HG03354 (cell line): ENCODE measurements around the gene ZCCHC24.

ENCODE experiments used
- ATAC-seq: cut with Tn5 transposase; IDR thresholded peaks from one replicate; pipeline ENCODE4 v1.9.1; 2021; ENCODE audit warnings: mild to moderate bottlenecking; ENCODE audit not compliant: unreplicated experiment, poor library complexity, severe bottlenecking

Gene ZCCHC24

GRCh38 chr10:79387974-79388850, 57.2 kb downstream of the ZCCHC24 start:
- ATAC-seq, result no peak

DNA sequence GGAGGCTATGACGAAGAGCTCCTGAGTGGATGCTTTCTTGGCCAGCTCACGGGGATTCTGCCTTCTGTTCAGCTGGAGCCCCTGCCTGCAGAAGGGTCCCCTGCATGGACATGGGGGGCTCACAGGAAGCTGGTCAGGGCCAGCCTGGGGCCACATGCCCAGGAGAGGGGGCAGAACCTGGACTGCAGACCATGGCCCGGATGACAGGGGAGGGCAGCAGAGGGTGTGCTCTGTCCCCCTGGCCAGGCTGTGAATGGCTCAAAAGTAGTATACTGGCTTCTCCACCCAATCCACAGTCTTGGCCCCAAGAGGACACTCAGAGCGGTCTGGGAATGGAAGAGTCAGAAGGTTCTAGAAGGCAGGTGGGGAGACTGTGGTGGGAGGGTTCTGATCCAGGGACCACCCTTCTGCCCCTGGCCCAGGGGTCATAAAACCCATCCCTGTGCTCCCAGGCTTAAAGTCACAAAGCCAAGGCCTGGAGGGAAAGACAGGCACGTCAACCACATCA, 57.9 kb downstream of the ZCCHC24 start:
- no peak for ATAC-seq

GRCh38 chr10:79386637-79387465, 58.6 kb downstream of the ZCCHC24 start:
- no peak for ATAC-seq

DNA sequence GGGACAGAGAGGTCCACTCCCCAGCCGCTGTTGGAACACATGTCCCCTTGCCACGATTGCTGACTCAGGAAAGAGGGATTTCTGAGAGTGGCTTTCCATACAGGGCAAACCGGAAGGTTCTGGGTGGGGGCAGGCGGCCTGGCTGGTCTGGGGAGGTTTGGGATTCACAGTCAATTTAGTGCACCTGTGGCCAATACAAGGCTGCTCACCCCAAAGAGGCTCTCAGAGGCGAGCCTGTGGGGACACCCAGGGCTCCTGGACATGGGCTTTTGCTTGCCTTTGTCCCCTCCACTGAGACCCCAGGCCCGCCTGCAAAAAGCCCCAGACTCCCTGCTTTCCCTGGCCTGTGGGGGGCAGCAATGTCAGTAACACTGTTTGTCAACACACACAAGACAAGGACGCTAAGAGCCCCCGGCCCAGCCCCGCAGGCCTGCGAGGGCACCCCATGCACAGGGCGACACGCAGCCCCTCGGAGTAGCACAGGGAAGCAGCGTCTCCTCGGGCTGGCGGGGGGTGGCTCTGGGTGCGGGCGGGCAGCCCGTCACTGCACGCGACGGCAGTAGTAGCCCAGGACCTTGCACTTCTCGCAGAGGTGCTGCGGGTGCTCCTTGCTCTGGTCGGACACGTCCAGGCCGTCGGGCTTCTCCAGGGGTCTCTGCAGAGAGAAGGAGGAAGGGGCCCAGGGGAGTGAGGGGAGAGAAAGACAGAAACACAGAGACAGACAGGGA, 59.5 kb downstream of the ZCCHC24 start:
- ATAC-seq, result no peak

- ATAC-seq, result no peak
These were observed 60.0 kb downstream of the ZCCHC24 start for GRCh38 chr10:79385392-79385795.

DNA sequence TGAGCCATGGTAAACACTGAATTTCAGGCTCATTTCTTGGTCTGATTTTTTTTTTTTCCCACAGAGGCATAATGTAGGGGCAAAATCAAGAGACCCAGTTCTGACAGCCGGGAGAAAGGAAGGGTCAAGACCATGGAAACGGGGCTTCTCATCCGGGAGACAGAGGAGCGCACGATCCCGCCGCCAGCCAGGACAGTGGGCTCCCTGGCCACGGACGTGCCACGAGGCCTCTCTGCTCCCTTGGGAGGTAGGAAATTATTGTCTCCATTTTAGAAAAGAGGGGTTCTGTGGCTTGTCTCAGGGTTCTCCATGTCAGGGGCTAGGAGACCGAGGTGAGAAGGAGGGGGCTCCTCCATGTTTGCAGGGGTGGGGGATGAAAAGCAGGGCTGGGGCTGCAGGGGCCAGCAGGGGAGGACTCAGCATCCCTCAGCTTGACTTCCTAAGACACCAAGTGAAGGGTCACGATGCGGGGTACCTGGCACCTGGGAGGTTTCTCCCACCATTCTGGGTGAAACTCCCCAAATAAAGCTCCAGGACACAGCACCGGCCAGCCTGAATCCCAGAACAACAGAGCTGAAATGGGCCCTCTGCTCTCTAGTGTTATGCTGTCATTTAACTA, 60.5 kb downstream of the ZCCHC24 start:
- ATAC-seq, result no peak

- no peak for ATAC-seq
These were observed 61.3 kb downstream of the ZCCHC24 start for GRCh38 chr10:79383974-79384606.

DNA sequence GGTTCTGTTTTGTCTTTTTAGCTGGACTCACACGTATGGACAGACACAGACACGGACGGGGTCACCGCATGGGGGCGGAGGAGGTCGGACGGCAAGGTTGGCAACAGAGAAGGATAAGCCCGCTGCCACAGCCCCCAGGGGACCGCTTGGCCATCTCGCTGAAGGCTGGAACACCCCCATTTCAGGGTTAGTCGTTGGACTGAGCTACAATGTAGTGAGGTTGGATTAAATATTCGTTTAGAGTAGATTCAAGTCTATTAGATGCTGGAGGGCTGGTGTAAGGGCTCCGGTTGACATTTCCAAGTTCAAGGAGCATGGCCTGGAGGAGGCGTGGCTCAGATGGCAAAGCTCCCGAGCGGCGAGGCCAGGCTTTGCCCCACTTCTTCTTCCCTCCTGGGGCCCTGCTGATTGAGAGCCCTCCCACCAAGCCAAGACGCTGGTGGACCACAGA, 62.9 kb downstream of the ZCCHC24 start:
- no peak for ATAC-seq

- ATAC-seq, result no peak
These were observed 63.6 kb downstream of the ZCCHC24 start for GRCh38 chr10:79381804-79382221.

- ATAC-seq, result no peak
These were observed 64.3 kb downstream of the ZCCHC24 start for GRCh38 chr10:79380946-79381721.

DNA sequence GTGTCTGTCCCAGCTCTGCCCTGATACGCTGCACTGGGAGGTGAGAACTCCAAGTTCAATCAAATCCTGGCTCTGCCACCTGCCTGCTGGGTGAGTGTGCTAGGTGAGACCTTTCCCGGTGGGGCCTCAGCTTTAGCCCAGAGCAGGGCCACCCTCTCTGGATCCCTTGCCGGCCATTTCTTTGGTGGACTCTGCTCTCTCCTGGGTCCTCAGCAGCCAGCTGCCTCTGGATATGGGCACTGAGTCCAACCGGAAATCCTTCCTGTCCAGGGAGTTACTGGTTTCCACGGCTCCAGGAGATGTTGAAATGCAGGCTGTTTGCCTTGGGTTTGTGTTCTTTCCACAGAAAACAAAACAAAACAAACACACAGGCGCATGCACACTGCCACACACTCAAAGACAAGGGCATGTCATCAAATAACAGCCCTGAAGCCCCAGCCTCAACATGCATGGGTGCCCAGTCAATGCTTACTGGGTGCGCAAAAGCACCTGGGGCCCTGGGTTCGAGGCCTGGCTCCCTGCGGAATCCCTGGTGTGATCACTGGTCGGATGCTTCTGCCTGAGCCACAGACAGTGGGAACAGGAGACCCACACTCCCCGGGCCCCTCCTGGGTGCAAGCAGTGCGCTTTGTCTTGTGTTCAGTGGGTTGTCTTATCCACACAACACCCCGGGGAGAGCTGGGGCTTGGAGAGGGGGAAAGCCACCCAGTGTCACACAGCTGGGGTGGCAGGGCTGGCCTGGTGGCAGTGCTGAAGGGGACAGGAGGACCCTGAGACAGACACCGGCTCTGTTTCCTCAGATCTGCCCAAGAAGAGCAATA, 65.1 kb downstream of the ZCCHC24 start:
- no peak for ATAC-seq

- no peak for ATAC-seq
These were observed 65.8 kb downstream of the ZCCHC24 start for GRCh38 chr10:79379512-79380124.

DNA sequence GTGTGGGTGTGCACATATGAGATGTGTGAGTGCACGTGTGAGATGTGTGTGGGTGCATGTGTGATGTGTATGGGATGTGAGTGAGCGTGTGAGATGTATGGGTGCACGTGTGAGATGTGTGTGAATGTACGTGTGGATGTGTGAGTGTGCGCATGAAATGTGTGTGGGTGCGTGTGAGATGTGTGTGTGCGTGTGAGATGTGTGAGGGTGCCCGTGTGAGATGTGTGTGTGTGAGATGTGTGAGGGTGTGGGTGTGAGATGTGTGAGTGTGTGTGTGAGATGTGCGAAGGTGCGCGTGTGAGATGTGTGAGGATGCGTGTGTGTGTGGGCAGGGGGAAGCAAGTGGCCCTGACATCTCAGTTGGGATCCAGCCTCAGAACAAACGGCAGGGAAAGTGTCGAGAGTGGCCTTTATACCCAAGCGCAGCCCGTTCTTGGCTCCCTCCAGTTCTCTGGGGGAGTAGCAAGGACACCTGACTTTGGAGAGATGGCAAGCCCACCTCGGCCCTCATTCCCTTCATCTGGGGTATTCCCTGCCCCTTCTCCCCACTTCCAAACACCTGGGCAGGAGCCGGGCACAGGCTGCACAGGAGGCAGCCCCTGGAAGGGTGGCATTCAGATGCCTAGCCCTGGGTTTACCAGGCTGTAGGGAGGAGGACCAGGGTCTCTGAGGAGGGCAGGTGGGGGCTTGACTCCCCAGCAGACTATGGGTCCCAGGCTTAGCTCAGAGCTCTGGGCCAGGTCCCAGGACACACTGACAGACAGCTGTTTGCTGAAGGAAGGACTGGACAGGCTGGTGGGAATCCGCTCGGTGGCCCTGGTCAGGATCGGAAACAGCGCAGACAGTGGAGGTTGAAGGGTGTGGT, 66.5 kb downstream of the ZCCHC24 start:
- ATAC-seq, result no peak

DNA sequence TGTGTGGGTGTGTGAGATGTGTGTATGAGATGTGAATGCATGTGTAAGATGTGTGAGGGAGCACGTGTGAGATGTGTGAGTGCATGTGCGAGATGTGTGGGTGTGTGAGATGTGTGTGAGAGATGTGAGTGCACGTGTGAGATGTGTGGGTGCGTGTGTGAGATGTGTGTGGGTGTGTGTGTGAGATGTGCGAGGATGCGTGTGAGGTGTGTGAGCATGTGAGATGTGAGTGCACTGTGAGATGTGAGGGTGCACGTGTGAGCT, 67.1 kb downstream of the ZCCHC24 start:
- no peak for ATAC-seq

DNA sequence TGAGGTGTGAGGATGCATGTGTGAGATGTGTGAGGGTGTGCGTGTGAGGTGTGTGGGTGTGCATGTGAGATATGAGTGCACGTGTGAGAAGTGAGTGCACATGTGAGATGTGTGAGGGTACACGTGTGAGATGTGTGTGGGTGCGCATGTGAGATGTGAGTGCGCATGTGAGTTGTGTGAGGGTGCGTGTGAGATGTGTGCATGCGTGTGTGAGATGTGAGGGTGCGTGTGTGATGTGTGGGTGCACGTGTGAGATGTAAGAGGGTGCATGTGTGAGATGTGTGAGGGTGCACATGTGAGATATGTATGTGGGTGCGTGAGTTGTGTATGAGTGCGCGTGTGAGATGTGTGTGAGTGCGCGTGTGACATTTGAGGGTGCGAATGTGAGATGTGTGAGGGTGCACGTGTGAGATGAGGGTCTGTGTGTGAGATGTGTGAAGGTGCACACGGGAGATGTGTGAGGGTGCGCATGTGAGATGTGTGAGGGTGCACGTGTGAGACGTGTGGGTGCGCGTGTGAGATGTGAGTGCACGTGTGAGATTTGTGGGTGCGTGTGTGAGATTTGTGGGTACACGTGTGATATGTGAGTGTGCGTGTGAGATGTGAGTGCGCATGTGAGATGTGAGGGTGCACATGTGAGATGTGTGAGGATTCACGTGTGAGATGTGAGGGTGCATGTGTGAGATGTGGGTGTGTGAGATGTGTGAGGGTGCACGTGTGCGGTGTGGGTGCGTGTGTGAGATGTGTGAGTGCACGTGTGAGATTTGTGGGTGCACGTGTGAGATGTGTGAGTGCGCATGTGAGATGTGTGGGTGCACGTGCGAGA, 67.7 kb downstream of the ZCCHC24 start:
- ATAC-seq, result no peak
